ENCODE results near the gene SLC22A23. TPM values are rescaled to one million over a fixed set of nuclear protein-coding genes. Genes with fewer than 3 reads are reported as not detected.

The SLC22A23 gene
- total and polyA plus RNA-seq, 5 experiments from 2014 or later, result 0.36 to 5.6 (median 2.8) TPM

DNA sequence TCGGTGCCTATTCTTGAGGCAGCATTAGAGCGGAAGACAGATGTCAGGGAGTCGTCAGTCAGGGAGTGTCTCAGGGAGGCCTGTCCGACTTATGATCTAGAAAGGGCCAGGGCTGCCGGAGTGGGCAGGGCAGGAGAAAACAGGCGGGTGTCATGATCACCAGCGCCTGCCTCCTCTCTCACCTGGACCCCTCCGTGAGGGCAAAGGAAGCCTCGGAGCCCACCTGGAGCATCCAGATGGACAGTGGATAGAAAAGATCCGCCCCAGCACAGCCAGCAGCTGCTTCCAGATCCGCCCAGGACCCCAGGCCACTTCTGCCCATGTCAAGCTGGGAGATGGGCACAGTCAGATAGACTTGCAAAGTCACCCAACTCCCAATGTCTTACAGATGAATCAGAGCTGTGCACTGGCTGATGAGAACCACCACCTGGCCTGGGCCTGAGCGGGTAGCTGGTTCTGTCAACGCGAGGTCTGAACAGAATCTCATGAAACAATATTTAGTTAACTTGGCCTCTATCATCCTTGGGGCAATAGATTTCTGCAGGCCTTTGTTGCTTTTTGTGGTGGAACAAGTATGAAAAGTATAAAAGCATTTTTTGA, 175.9 kb downstream of the SLC22A23 start:
- peaks cover 0 to 17% (median 4%) of the 10 kb centered on the region in 4 donors for H3K4me1 Mint-ChIP-seq
- no peak for DNase-seq
- POLR2A ChIA-PET, result no interaction called here
- peaks cover 0 to 26% (median 0%) of the 10 kb centered on the region in 3 donors for H3K36me3 Mint-ChIP-seq
- H3K9me3 Mint-ChIP-seq, result no peaks in the 10 kb centered on the region
- no peak overlapping the region for H3K4me3 Mint-ChIP-seq
- H3K27me3 Mint-ChIP-seq, result no peaks in the 10 kb centered on the region
- peak overlapping the region in 2 of 10 donors; percentile 24 to 40 for H3K27ac Mint-ChIP-seq
- no peak for ATAC-seq

DNA sequence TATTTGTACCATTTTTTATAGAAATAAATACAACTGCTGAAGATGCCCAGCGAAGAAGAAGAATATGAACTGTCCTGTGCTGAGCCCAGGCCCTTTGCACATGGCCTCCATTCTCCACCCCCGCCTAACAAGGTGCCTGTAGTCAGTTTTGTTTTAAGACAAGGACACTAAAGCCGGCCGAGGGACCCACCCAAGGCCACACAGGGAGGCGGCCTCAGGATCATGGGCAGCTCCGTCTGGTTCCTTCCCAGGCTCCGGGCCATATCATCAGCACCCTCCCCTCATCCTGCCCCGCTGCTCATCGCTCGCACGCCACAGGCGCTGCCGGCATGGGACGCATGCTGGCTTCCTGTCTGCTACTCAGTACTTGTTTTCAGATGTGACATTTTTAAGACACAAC, 176.8 kb downstream of the SLC22A23 start:
- Mint-ChIP-seq H3K27me3 (no peaks in the 10 kb centered on the region), H3K9me3 (no peaks in the 10 kb centered on the region), H3K4me3 (no peak overlapping the region), H3K27ac (no peak overlapping the region), H3K4me1 (peaks cover 0 to 15% (median 4%) of the 10 kb centered on the region in 4 donors), H3K36me3 (peaks cover 0 to 27% (median 0%) of the 10 kb centered on the region in 3 donors)
- DNase-seq (no peak), ATAC-seq (no peak)
- POLR2A ChIA-PET, result interaction anchor here (0.8 to 1.5 kb wide), 3 partner anchors 9 to 453 kb away, joined by 3 to 10 read pairs (median 4); no protein-coding TSS in a partner anchor

DNA sequence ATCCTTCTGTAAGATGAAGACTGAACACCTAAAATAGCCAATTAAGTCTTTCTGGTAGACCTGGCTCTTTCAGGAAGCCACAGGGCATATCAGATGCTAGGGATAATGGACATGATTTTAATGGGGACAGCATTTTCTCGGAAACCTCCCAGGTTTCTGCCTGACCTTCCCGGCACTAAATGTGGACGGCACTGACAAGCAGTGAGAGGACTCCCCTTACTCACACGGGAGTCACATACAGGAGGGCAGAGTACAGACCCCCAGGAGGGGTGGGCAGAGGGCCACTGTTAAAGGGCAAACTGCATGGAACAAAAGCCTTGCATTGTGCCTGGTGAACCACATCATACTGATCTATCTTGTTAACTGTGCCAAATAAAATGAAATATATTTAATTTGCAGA, 178.2 kb downstream of the SLC22A23 start:
- ATAC-seq (no peak), DNase-seq (no peak)
- Mint-ChIP-seq H3K9me3 (no peaks in the 10 kb centered on the region), H3K36me3 (peaks cover 0 to 35% (median 0%) of the 10 kb centered on the region in 3 donors), H3K4me1 (peaks cover 8 to 26% (median 9%) of the 10 kb centered on the region in 4 donors), H3K27ac (no peak overlapping the region), H3K4me3 (no peak overlapping the region), H3K27me3 (no peaks in the 10 kb centered on the region)
- POLR2A ChIA-PET, result interaction anchor here (1.5 kb wide), 1 partner anchor 454 kb away, joined by 10 read pairs; no protein-coding TSS in a partner anchor

DNA sequence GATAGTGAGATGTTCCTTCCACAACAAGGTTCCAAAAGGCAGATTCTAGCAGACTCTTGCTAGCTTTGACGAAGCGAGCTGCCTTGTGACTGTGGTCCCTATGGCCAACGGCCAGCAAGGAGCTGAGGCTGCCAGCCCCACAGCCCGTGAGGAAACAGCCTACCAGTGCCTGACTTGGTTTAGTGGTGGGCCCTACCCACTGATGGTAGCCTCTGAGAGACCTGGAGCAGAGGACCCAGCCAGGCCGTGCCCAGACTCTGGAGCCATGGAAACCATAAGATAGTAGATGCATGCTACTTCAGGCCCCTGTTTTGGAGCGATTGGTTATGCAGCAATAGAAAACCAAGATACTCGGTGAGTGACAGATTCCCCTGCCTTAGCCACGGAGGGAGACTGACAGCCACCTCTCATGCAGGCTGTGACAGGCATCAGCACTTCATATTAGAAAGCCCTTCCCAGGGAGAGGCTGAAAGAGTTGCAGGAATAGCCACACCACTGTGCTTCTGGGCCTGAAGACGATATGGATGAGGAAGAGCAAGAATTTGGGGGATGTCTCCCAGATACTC, 178.9 kb downstream of the SLC22A23 start:
- Mint-ChIP-seq H3K4me3 (no peak overlapping the region), H3K27me3 (no peaks in the 10 kb centered on the region), H3K27ac (no peak overlapping the region), H3K36me3 (peaks cover 0 to 33% (median 0%) of the 10 kb centered on the region in 3 donors), H3K9me3 (no peaks in the 10 kb centered on the region), H3K4me1 (peaks cover 9 to 32% (median 12%) of the 10 kb centered on the region in 4 donors)
- POLR2A ChIA-PET, result no interaction called here
- ATAC-seq (no peak), DNase-seq (no peak)

DNA sequence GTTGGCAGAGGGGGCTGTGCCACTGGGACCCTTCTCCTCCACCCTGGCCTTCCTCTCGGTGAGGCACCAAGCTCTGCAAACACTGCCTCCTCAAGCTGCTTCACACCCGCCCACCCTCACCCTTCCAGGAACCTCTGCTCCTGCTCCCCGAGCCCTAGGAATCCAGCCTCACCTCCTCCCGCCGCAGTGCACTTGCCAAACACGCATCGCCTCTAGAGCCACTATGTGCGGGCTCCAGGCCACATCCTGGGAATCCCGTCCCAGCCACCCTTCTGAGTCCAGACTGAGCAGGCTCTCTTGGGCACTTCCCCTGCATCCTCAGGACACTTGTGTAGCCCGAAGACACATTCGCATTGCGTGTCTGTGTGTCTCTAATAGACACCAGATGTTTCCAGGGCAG, 179.6 kb downstream of the SLC22A23 start:
- H3K27ac Mint-ChIP-seq, result peak overlapping the region in 3 of 10 donors; percentile 48 to 68 (median 62)
- no peak overlapping the region for H3K4me3 Mint-ChIP-seq
- DNase-seq (no peak), ATAC-seq (no peak)
- peaks cover 9 to 36% (median 12%) of the 10 kb centered on the region in 4 donors for H3K4me1 Mint-ChIP-seq
- H3K9me3 Mint-ChIP-seq, result no peaks in the 10 kb centered on the region
- H3K27me3 Mint-ChIP-seq, result no peaks in the 10 kb centered on the region
- POLR2A ChIA-PET, result no interaction called here
- H3K36me3 Mint-ChIP-seq, result peaks cover 0 to 32% (median 0%) of the 10 kb centered on the region in 3 donors

DNA sequence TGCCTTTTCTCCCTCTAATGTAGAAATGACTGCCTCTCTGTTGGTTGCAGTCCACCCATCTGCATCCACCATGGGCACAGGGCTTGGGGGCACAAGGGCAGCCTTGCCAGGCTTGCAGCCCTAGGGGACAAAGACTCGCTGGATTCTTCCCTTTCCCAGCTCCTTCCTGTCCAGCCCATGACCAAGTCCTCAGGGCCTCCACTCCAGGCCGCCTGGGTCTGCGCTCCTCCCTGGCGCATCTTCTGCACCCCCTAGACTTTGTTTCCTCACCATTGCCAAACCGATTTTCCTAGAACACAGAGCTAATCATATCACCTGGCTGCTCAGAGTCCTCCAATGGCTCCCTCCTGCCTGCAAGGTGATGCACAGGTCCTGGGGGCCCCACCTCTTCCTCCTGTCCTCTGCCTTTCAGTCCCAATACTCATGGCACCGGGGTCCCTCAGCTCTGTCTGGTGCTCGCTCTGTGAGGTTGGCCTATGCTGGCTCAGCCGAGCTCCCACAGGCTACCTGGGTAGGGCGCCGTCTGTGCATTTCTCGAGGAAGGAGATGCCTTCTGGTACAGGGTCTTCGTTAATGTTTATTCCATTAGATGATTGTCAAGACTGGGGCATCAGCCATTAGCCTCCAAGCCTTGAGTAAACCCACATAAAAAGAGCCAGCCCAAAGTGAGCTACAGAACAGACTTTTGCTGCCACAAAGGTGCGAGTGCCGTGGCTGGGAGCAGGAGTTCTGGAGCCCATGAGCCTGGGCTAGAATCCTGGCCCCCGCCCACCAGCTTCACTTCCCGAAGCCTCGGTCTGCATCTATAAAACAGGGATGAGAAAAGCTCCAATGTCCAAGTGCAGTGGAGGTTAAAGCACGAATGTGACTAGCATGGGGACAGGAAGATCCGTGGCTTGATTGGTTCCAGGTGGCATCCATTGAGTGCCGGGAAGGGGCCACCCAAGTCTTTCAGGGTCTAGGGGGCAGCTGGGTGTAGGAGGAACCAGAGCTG, 180.4 kb downstream of the SLC22A23 start:
- H3K9me3 Mint-ChIP-seq, result no peaks in the 10 kb centered on the region
- no peak overlapping the region for H3K4me3 Mint-ChIP-seq
- DNase-seq (no peak), ATAC-seq (no peak)
- peaks cover 0 to 40% (median 3%) of the 10 kb centered on the region in 3 donors for H3K36me3 Mint-ChIP-seq
- H3K27me3 Mint-ChIP-seq, result no peaks in the 10 kb centered on the region
- POLR2A ChIA-PET, result no interaction called here
- peak overlapping the region in 7 of 10 donors; percentile 31 to 75 (median 40) for H3K27ac Mint-ChIP-seq
- peaks cover 10 to 38% (median 17%) of the 10 kb centered on the region in 4 donors for H3K4me1 Mint-ChIP-seq

DNA sequence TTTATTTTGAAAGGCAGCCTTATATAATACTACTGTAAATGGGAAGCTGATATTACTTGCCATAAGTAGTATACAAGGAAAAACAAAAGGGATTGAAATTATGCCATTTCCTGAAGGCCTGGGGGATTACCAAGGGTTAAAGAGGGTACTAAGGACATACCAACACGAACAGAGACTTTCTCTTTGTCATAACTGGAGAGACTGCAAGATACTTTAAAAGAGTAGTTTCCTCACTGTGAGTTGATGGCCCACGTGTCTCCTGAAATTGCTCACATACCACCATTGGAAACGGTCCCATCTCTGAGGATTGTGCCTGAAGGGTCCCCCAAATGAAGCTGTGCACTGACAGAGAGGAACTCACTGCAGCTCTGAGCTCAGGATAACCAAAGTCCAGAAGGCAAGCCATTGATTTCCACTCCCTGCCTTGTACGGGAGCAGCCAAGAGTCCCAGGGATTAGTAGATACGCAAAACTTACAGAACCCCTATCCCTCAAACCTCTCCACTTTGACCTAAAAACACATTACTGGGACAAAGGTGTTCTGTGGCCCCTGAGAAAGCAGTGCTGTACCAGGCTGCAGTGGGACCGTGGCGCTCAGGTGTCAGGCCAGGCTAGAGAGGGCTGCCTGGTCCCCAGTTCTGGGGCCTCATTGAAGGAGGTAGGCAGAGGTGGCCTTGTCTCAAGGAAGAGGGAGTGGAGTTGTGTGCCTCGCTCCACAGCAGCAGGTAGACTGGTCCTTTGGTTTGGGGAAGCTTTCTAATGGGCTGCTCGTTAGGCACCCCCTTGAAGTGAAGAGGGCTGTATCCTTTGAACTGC, 182.9 kb downstream of the SLC22A23 start:
- Mint-ChIP-seq H3K4me3 (no peak overlapping the region), H3K36me3 (peaks cover 0 to 60% (median 7%) of the 10 kb centered on the region in 3 donors), H3K9me3 (no peaks in the 10 kb centered on the region), H3K27ac (peak overlapping the region in 6 of 10 donors; percentile 15 to 83 (median 46)), H3K4me1 (peaks cover 10 to 40% (median 29%) of the 10 kb centered on the region in 4 donors), H3K27me3 (no peaks in the 10 kb centered on the region)
- DNase-seq, result no peak
- POLR2A ChIA-PET, result no interaction called here
- no peak for ATAC-seq

DNA sequence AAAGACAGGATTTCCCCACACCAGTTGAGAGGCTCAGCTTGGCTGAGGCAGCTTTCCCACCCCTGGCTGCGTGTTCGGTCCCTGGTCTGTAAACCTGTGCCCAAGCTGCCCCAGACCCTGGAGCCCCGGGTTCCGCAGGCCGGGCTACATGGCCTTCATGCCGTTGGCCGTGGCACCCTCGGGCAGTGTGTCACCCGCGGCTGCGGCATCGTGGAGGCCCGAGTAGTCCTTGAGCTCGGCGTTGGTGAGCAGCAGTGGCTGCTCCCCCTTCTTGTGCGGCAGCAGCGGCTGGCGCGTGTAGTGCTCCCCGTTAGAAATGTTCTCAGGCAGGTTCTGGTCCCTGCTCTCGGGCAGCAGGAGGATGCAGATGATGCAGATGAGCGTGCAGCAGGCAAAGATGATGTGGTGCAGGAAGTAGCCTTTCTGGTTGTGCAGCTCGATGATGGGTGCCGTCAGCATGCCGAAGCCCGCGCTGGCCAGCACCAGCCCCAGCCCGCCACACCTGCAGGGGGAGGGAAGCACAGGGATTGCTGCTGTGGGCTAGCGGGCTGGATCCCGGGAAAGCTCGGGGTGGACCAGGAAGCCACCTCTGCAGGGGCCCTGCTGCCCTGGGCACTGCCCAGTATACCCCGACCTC, 183.8 kb downstream of the SLC22A23 start:
- H3K27me3 Mint-ChIP-seq, result no peaks in the 10 kb centered on the region
- peaks cover 0 to 69% (median 7%) of the 10 kb centered on the region in 3 donors for H3K36me3 Mint-ChIP-seq
- DNase-seq (no peak), ATAC-seq (no peak)
- no peaks in the 10 kb centered on the region for H3K9me3 Mint-ChIP-seq
- no peak overlapping the region for H3K4me3 Mint-ChIP-seq
- POLR2A ChIA-PET, result no interaction called here
- peak overlapping the region in 1 of 10 donors; percentile 56 for H3K27ac Mint-ChIP-seq
- peaks cover 11 to 43% (median 32%) of the 10 kb centered on the region in 4 donors for H3K4me1 Mint-ChIP-seq

DNA sequence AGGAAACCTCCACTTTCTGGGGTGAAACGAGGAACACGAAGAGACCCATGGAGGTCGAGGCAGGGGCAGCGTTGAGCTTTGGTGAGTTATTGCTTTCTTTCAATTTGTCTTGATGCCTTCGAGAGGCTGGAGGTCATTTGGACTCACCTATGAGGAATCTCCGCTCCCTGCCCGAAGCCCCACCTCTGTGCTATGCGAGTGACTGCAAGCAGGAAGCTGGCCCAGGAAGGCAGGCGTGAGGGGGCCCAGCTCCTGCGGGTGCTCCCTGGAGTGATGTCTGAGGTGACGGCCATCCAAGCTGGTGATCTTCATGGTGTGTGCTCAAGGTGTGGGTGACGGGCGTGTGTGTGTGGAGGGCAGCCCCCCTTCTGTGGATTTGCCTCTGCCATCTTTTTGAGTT, 185.1 kb downstream of the SLC22A23 start:
- peaks cover 0 to 72% (median 7%) of the 10 kb centered on the region in 3 donors for H3K36me3 Mint-ChIP-seq
- DNase-seq (no peak), ATAC-seq (no peak)
- H3K27ac Mint-ChIP-seq, result peak overlapping the region in 2 of 10 donors; percentile 53 to 58
- H3K27me3 Mint-ChIP-seq, result no peaks in the 10 kb centered on the region
- no peak overlapping the region for H3K4me3 Mint-ChIP-seq
- POLR2A ChIA-PET, result no interaction called here
- H3K4me1 Mint-ChIP-seq, result peaks cover 18 to 49% (median 36%) of the 10 kb centered on the region in 4 donors
- H3K9me3 Mint-ChIP-seq, result no peaks in the 10 kb centered on the region

DNA sequence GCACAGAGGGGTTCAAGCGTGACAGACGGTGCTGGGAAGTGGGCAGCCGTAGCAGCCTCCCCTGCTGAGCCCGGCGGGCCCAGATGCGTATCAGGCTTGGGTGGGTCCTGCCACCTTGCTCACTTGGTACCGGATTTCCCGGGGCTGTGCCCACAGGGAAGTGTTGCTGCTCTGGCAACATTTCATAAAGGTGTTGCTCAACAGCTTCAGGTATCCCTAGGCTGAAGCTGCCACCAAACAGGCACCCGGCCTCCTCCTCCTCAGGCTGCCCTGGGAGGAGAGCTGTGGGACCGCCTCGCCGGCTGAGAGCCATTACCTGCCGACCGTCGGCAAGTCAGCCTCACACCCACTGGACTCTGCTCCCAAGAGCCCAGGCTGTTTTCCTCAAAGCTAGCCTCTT, 186.6 kb downstream of the SLC22A23 start:
- DNase-seq (no peak), ATAC-seq (no peak)
- no peak overlapping the region for H3K27ac Mint-ChIP-seq
- H3K27me3 Mint-ChIP-seq, result no peaks in the 10 kb centered on the region
- no peak overlapping the region for H3K4me3 Mint-ChIP-seq
- no peaks in the 10 kb centered on the region for H3K9me3 Mint-ChIP-seq
- H3K36me3 Mint-ChIP-seq, result peaks cover 0 to 72% (median 7%) of the 10 kb centered on the region in 3 donors
- POLR2A ChIA-PET, result no interaction called here
- H3K4me1 Mint-ChIP-seq, result peaks cover 18 to 53% (median 37%) of the 10 kb centered on the region in 4 donors

DNA sequence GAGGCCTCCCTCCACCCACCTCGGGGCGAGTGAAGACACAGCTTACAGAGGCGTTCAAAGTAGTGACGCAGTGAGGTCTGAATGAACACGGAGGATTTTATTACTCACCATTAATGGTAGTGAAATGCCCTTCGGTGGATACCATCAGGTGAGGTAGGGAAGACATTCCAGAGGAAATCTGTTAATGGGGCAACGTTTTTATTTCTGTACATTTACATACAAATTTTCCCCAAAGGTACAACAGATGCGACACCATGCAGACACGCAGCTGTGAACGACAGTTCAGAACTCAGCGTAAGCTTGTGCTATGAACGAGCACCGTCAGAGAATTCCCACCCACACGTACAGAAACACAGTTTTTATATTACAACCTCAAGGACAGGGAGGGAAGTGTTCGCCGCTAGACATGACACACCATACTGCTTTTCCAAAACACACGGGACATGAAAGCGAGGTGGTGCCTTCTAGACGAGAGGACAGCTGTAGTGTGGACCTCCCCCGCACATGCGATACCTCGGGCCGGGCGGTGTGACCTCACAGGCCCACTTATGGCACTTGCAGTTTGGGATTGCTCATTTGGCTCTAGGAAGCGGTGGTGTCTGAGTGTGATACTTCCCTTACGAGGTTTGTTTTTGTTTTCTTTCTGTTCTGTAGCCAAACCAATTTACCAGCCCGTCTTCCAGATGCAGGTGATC, 187.4 kb downstream of the SLC22A23 start:
- POLR2A ChIA-PET, result no interaction called here
- Mint-ChIP-seq H3K4me1 (peaks cover 25 to 59% (median 43%) of the 10 kb centered on the region in 4 donors), H3K36me3 (peaks cover 0 to 74% (median 9%) of the 10 kb centered on the region in 3 donors), H3K27me3 (no peaks in the 10 kb centered on the region), H3K9me3 (no peaks in the 10 kb centered on the region), H3K4me3 (no peak overlapping the region), H3K27ac (peak overlapping the region in 3 of 10 donors; percentile 53 to 56 (median 55))
- no peak for DNase-seq
- no peak for ATAC-seq

Measured in naive thymus-derived CD8-positive, alpha-beta T cell (primary cell).